ENCODE results near the gene RAPH1. TPM values are rescaled to one million over a fixed set of nuclear protein-coding genes. Genes with fewer than 3 reads are reported as not detected.

The RAPH1 gene
- total RNA-seq, 1 experiment from 2014 or later: 7.0 TPM

- Histone ChIP-seq H3K27ac (ENCODE audit: low read length) (no peak overlapping the region), H3F3A (ENCODE audit: low read length, unreplicated experiment) (no peaks in the 10 kb centered on the region), H3K9me3 (ENCODE audit: low read length) (no peaks in the 10 kb centered on the region), H3K9me2 (replicated peaks; ENCODE audit: low read length) (no peaks in the 10 kb centered on the region), H3K4me3 (ENCODE audit: low read length) (no peak overlapping the region), H4K20me1 (ENCODE audit: low read length) (no peaks in the 10 kb centered on the region), H3K27me3 (ENCODE audit: low read length) (no peaks in the 10 kb centered on the region), H2AFZ (ENCODE audit: low read length) (no peak overlapping the region), H3K36me3 (ENCODE audit: low read depth, low read length) (no peaks in the 10 kb centered on the region), H3K4me2 (ENCODE audit: low read length) (no peak overlapping the region), H3K79me2 (ENCODE audit: low read length) (no peaks in the 10 kb centered on the region), H3K9ac (ENCODE audit: low read length) (no peak overlapping the region), H3K4me1 (ENCODE audit: insufficient read depth, low read length) (no peaks in the 10 kb centered on the region)
- no peak for ATAC-seq
- POLR2A ChIA-PET (ENCODE audit: unreplicated experiment): no interaction called here
- BruUV-seq (replicated peaks): no TSS peak
- CTCF ChIA-PET: no interaction called here
- TF ChIP-seq CTCF (conservative IDR thresholded peaks at IDR 0.05; ENCODE audit: low read depth, low read length): no peak
- TF ChIP-seq EZH2phosphoT487 (IDR thresholded peaks at IDR 0.05; ENCODE audit: borderline replicate concordance, low read length): no peak
- TF ChIP-seq EZH2 (IDR thresholded peaks at IDR 0.05; ENCODE audit: low read length, unreplicated experiment): no peak
- intact Hi-C loops (cut with micrococcal nuclease): no loop called here
- DNase-seq: no peak
Observed at GRCh38 chr2:203469546-203469945, 65.6 kb downstream of the RAPH1 start.

GRCh38 chr2:203463266-203463678 is 71.8 kb downstream of the RAPH1 start:
- CTCF ChIA-PET: no interaction called here

GRCh38 chr2:203462308-203462707 is 72.8 kb downstream of the RAPH1 start:
- no TSS peak for BruUV-seq (replicated peaks)
- Histone ChIP-seq H3K4me3 (ENCODE audit: low read length) (no peak overlapping the region), H3K27ac (ENCODE audit: low read length) (no peak overlapping the region), H3K9me2 (replicated peaks; ENCODE audit: low read length) (no peaks in the 10 kb centered on the region), H3F3A (ENCODE audit: low read length, unreplicated experiment) (no peaks in the 10 kb centered on the region), H3K36me3 (ENCODE audit: low read depth, low read length) (no peaks in the 10 kb centered on the region), H3K4me1 (ENCODE audit: insufficient read depth, low read length) (no peaks in the 10 kb centered on the region), H3K9me3 (ENCODE audit: low read length) (no peaks in the 10 kb centered on the region), H4K20me1 (ENCODE audit: low read length) (no peaks in the 10 kb centered on the region), H2AFZ (ENCODE audit: low read length) (no peak overlapping the region), H3K4me2 (ENCODE audit: low read length) (no peak overlapping the region), H3K27me3 (ENCODE audit: low read length) (no peaks in the 10 kb centered on the region), H3K9ac (ENCODE audit: low read length) (no peak overlapping the region), H3K79me2 (ENCODE audit: low read length) (no peaks in the 10 kb centered on the region)
- TF ChIP-seq CTCF (conservative IDR thresholded peaks at IDR 0.05; ENCODE audit: low read depth, low read length) (no peak), EZH2 (IDR thresholded peaks at IDR 0.05; ENCODE audit: low read length, unreplicated experiment) (no peak)
- ATAC-seq (no peak), DNase-seq (no peak)
- ChIA-PET POLR2A (ENCODE audit: unreplicated experiment) (no interaction called here), CTCF (no interaction called here)
- intact Hi-C loops (cut with micrococcal nuclease): no loop called here

More at GRCh38 chr2:203463266-203463678, 71.8 kb downstream of the RAPH1 start:
- no peaks in the 10 kb centered on the region for H3K4me1 ChIP-seq (ENCODE audit: insufficient read depth, low read length)
- BruUV-seq (replicated peaks): no TSS peak
- H3K79me2 ChIP-seq (ENCODE audit: low read length): no peaks in the 10 kb centered on the region
- H3K9me2 ChIP-seq (replicated peaks; ENCODE audit: low read length): no peaks in the 10 kb centered on the region
- POLR2A ChIA-PET (ENCODE audit: unreplicated experiment): no interaction called here
- intact Hi-C loops (cut with micrococcal nuclease): no loop called here
- H3K9ac ChIP-seq (ENCODE audit: low read length): no peak overlapping the region
- no peaks in the 10 kb centered on the region for H3K36me3 ChIP-seq (ENCODE audit: low read depth, low read length)
- no peak for ATAC-seq
- TF ChIP-seq EZH2 (IDR thresholded peaks at IDR 0.05; ENCODE audit: low read length, unreplicated experiment) (no peak), EZH2phosphoT487 (IDR thresholded peaks at IDR 0.05; ENCODE audit: borderline replicate concordance, low read length) (no peak), CTCF (conservative IDR thresholded peaks at IDR 0.05; ENCODE audit: low read depth, low read length) (no peak)
- no peak for DNase-seq
- no peaks in the 10 kb centered on the region for H4K20me1 ChIP-seq (ENCODE audit: low read length)
- H3K4me3 ChIP-seq (ENCODE audit: low read length): no peak overlapping the region
- no peaks in the 10 kb centered on the region for H3K9me3 ChIP-seq (ENCODE audit: low read length)
- no peaks in the 10 kb centered on the region for H3F3A ChIP-seq (ENCODE audit: low read length, unreplicated experiment)
- no peak overlapping the region for H3K27ac ChIP-seq (ENCODE audit: low read length)
- H3K4me2 ChIP-seq (ENCODE audit: low read length): no peak overlapping the region
- no peaks in the 10 kb centered on the region for H3K27me3 ChIP-seq (ENCODE audit: low read length)
- H2AFZ ChIP-seq (ENCODE audit: low read length): no peak overlapping the region
